Gastrocnemius medialis (tissue), 4 donors: Measurements from ENCODE around the gene EXOSC5.
"Not testable (repeated sequence)": the region's sequence is repeated elsewhere in the genome, so short reads cannot be mapped to it uniquely, and the experiment has no call there.

Experiments used
- CTCF ChIP-seq, 5 experiments: fragments of 450-650 bp in 3 of 5; fragments of 200-600 bp in 2 of 5; sonication (generic) in 2 of 5; IDR thresholded peaks in 4 of 5; conservative IDR thresholded peaks in 1 of 5; 1 replicate in 4 of 5; 2 replicates in 1 of 5; pipeline ENCODE4 v1.5.1; 2016 to 2019; ENCODE audit warnings: antibody characterized with exemption in 5 of 5, mild to moderate bottlenecking in 3 of 5, moderate library complexity in 3 of 5
- POLR2A ChIP-seq, 2 donors: fragments of 450-650 bp; IDR thresholded peaks; one replicate each; pipeline ENCODE4 v1.6.1; 2017; ENCODE audit warnings: antibody characterized with exemption in 2 of 2, mild to moderate bottlenecking in 2 of 2, moderate library complexity in 2 of 2

GRCh38 chr19:41346916-41347315 lies 50.2 kb downstream of the EXOSC5 start:
- TF ChIP-seq CTCF (IDR thresholded peaks at IDR 0.05 in 4 of 5, conservative IDR thresholded peaks at IDR 0.05 in 1 of 5); POLR2A (IDR thresholded peaks at IDR 0.05): not testable (repeated sequence)
